GM12878 (cell line): ENCODE data around the gene DBN1. TPM values are rescaled to one million over a fixed set of nuclear protein-coding genes. Genes with fewer than 3 reads are reported as not detected.

Source experiments
- ATAC-seq: fragments of 200-7000 bp; cut with Tn5 transposase; 3 replicates; pipeline ENCODE4 v1.9.1; 2020; ENCODE audit warnings: mild to moderate bottlenecking, moderate library complexity
- BruUV-seq: library from RNA; stranded (reverse); fragments of 400-500 nt; replicated peaks from 2 replicates; lab custom pipeline; 2021; lab: Mats Ljungman, UMichigan
- CTCF ChIA-PET: fragments of 300-600 bp; sonication (Branson Sonifier 250); formaldehyde crosslinking; extraction: SDS; loops from one replicate; lab custom pipeline; 2021; ENCODE audit warnings: inconsistent platforms; lab: Yijun Ruan, JAX
- POLR2A ChIA-PET: fragments of 350-600 bp; formaldehyde crosslinking; extraction: SDS; loops from one replicate; lab custom pipeline; 2021; ENCODE audit warnings: inconsistent platforms; lab: Charles Lee
- RAD21 ChIA-PET: fragments of 300-600 bp; sonication (Branson Sonifier 250); formaldehyde crosslinking; loops from one replicate; lab custom pipeline; 2023; ENCODE audit warnings: antibody characterized with exemption; ENCODE audit not compliant: unreplicated experiment; lab: Charles Lee
- SMC1A ChIA-PET: fragments of 300-600 bp; sonication (Branson Sonifier 250); formaldehyde crosslinking; loops from one replicate; lab custom pipeline; 2023; ENCODE audit not compliant: unreplicated experiment, uncharacterized antibody; lab: Charles Lee
- DNase-seq: peaks from one replicate; pipeline ENCODE4 v3.0.0-alpha.2; 2011; ENCODE audit warnings: low read depth, low spot score
- FAIRE-seq: peaks from 3 replicates; lab custom pipeline; 2011; peaks lifted over from hg19 to GRCh38; lab: Jason Lieb, UNC
- H2AFZ ChIP-seq: 2 replicates; pipeline ENCODE4 v1.6.0; 2011; ENCODE audit warnings: low read depth, low read length, control low read depth; ENCODE audit not compliant: control insufficient read depth
- H3K27ac ChIP-seq: 2 replicates; pipeline ENCODE4 v1.5.1; 2011; ENCODE audit warnings: control low read depth; ENCODE audit not compliant: control insufficient read depth, insufficient read depth
- H3K27me3 ChIP-seq, 2 experiments: replicated peaks in 1 of 2; 2 replicates each; pipeline versions ENCODE4 v1.6.0 to v1.6.1; 2011; ENCODE audit warnings: low read length in 1 of 2; ENCODE audit not compliant: control insufficient read depth in 2 of 2, insufficient read depth in 2 of 2
- H3K36me3 ChIP-seq, 2 experiments: 2 replicates each; pipeline ENCODE4 v1.5.1; 2011; ENCODE audit warnings: low read length in 1 of 2; ENCODE audit not compliant: control insufficient read depth in 2 of 2, insufficient read depth in 2 of 2
- H3K4me1 ChIP-seq: 2 replicates; pipeline ENCODE4 v1.6.1; 2011; ENCODE audit warnings: mild to moderate bottlenecking, low read length, moderate library complexity, mixed read lengths; ENCODE audit not compliant: control insufficient read depth, insufficient read depth
- H3K4me2 ChIP-seq: 2 replicates; pipeline ENCODE4 v1.6.0; 2011; ENCODE audit warnings: control low read depth; ENCODE audit not compliant: control insufficient read depth, insufficient read depth
- H3K4me3 ChIP-seq: fragments of 200-600 bp; sonication (generic); 2 replicates; pipeline ENCODE4 v1.5.1; 2016
- H3K79me2 ChIP-seq: 2 replicates; pipeline ENCODE4 v1.6.0; 2011; ENCODE audit warnings: low read length; ENCODE audit not compliant: control insufficient read depth, insufficient read depth
- H3K9ac ChIP-seq: 2 replicates; pipeline ENCODE4 v1.8.0; 2011; ENCODE audit warnings: low read length, control low read depth, mixed read lengths; ENCODE audit not compliant: control insufficient read depth, insufficient read depth
- H3K9me3 ChIP-seq: replicated peaks from 3 replicates; pipeline ENCODE4 v1.5.1; 2011; ENCODE audit warnings: mild to moderate bottlenecking, low read length; ENCODE audit not compliant: control insufficient read depth, insufficient read depth
- H4K20me1 ChIP-seq: 2 replicates; pipeline ENCODE4 v1.6.0; 2011; ENCODE audit not compliant: control insufficient read depth, insufficient read depth
- JUNB ChIP-seq: IDR thresholded peaks from 2 replicates; pipeline ENCODE4 v1.6.1; 2016; ENCODE audit warnings: antibody characterized with exemption, mild to moderate bottlenecking
- MEF2B ChIP-seq: fragments of 450-650 bp; IDR thresholded peaks from 2 replicates; pipeline ENCODE4 v1.6.1; 2018; ENCODE audit warnings: mild to moderate bottlenecking, moderate library complexity; ENCODE audit not compliant: partially characterized antibody, poor library complexity, severe bottlenecking
- MTA2 ChIP-seq: fragments of 450-650 bp; IDR thresholded peaks from 2 replicates; pipeline ENCODE4 v1.6.1; 2016; ENCODE audit warnings: low read depth, mild to moderate bottlenecking, moderate library complexity
- MXI1 ChIP-seq: fragments of 150-350 bp; IDR thresholded peaks from 2 replicates; pipeline ENCODE4 v1.6.1; 2011; ENCODE audit warnings: low read depth, mild to moderate bottlenecking, inconsistent platforms, low read length, improper control_type of control experiment
- SPI1 ChIP-seq: IDR thresholded peaks from 2 replicates; pipeline ENCODE4 v1.6.1; 2011; ENCODE audit warnings: low read depth, mild to moderate bottlenecking, low read length, moderate library complexity, borderline replicate concordance; ENCODE audit not compliant: insufficient read depth
- TAF1 ChIP-seq: IDR thresholded peaks from 2 replicates; pipeline ENCODE4 v1.6.1; 2011; ENCODE audit warnings: mild to moderate bottlenecking, low read depth, low read length, borderline replicate concordance
- ZBTB40 ChIP-seq: fragments of 450-650 bp; IDR thresholded peaks from 2 replicates; pipeline ENCODE4 v1.6.1; 2016; ENCODE audit warnings: mild to moderate bottlenecking, moderate library complexity, borderline replicate concordance
- WGBS: methylation state at CpG from one replicate; pipeline ENCODE4 v1.1.6; 2016; ENCODE audit warnings: low lambda C conversion rate; ENCODE audit not compliant: insufficient replicate concordance, insufficient coverage; ENCODE audit errors: missing lambda C conversion rate; 5-methylcytosine and 5-hydroxymethylcytosine counted together
- in situ Hi-C: fragments of 300-500 bp; cut with MboI; formaldehyde crosslinking; loops from 9 replicates; pipeline ENCODE4 v1.14.3; 2018; ENCODE audit warnings: mixed read lengths
- intact Hi-C: fragments of 100-400 bp; cut with micrococcal nuclease; formaldehyde crosslinking; loops from one replicate; pipeline ENCODE4 v1.14.2; 2022; ENCODE audit not compliant: unreplicated experiment
- polyA plus RNA-seq, 11 experiments: library from polyadenylated mRNA; depleted of rRNA in 4 of 11; unstranded in 6 of 11; stranded (reverse) in 5 of 11; fragments of >200 nt; fragmentation: Nextera tagmentation in 4 of 11; fragmentation: Illumina TruSeq in 1 of 11; extraction: Ambion mirVana in 4 of 11; extraction: Trizol in 1 of 11; gene quantifications; 1 replicate in 1 of 11; 2 replicates in 10 of 11; pipeline versions ENCODE4 v1.2.1 to v1.2.3, GENCODE V29; 2011 to 2016; ENCODE audit warnings: inconsistent platforms in 2 of 11, missing spikeins in 2 of 11, low read depth in 1 of 11
- total RNA-seq, 4 experiments: library from RNA; depleted of rRNA in 3 of 4; stranded (reverse); fragments of >200 nt in 3 of 4; fragmentation: Illumina TruSeq in 1 of 4; extraction: Trizol in 1 of 4; gene quantifications; 2 replicates each; pipeline versions ENCODE4 v1.2.1 to v1.2.3, GENCODE V29; 2013 to 2021

The DBN1 gene
- total and polyA plus RNA-seq, 10 of the 15 experiments (the other 5 are each of a cell fraction or from before 2014, with no cell fraction given): 0.18 to 81.0 (median 27.9) TPM

DNA sequence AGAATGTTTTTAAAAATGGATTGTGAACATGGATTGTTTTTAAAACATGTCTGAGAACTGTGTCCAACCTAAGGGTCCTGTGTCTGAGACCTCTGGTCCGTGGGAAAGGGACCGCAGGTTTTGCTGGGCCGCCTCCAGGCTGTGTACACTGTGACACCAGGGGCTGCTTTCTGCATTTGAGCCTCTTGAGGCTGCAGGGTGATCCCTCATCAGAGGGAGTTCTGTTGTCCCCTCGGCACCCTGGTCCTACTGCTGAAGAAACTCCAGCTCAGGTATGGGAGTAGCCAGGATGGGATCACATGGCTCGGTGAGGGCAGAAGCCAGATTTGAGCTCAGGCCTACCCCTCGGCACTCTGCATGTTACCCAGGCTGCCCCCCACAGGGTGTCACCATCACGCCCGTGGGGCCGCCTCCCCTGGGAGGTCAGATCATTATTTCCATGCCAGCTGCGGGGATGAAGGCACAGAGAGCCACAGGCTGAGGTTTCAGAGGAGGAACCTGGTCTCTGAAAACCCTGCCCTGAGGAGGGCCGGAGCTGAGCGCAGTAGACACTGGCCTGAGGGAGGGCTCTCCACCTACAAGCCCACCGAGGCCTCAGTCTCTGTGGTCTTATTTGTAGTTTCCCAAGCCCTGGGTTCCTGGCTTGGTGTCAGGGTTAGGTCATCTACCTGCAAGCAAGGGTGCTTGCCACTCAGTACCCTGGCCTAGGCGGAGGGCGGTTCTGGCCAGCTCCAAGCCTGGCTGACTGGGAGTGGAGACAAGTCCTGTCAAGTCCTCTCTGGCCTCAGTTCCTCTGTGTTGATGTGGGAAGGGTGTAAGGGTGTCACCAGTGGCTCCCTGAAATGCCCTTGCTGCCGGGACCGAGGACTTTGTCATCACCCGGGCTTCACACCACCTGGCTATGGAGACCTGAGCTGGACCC lies 24.0 kb downstream of the DBN1 start (continued):
- TF ChIP-seq ZBTB40 (no peak), JUNB (no peak)

DNA sequence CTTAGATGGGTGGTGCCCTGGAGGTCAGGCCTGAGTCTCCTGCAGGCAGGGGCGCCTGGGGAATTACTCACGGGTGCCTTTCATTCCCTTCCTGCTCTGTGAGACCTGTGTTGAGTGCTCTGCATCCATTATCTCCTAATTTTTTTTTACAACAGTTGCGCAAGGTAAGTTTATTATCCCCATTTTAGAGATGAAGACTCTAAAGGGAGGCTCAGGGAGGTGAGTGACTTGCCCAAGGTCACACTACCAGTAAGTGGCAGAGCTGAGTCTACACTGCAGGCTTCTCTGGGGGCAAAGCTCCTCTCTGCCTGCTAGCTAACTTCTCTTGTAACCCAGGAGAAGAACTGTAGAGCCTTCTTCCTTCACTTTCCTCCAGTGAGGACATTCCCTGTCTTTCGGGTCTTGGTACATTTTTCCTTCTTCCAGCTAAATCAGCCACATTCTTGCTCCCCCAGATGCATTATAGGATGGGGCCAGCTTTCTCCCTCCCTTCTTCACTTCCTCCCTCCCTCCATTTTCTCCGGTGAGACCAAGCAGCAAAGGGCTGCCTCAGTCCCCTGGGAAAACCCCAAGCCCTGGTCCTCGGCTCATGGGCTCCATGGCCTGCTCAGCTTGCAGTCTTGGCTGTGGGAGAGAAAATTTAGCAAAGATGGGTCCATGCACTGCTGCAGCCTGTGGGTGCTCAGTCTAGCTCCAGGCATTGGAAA lies 25.0 kb downstream of the DBN1 start:
- no peak for FAIRE-seq
- no peaks in the 10 kb centered on the region for H3K27me3 ChIP-seq
- H3K4me3 ChIP-seq: peak overlapping the region; percentile 67; the same call in 1 of the 2 replicates
- ATAC-seq: peak; percentile 19
- ChIA-PET SMC1A (interaction anchor here (0.7 to 7.2 kb wide), 19 partner anchors 10 to 195 kb away, joined by 3 to 105 read pairs (median 4); partner anchors contain the start of genes F12, PDLIM7 and PFN3), POLR2A (interaction anchor here (0.8 to 13.6 kb wide), 10 partner anchors 11 to 86 kb away, joined by 3 to 358 read pairs (median 8); partner anchors contain the start of genes F12 and GRK6), CTCF (interaction anchor here (0.9 to 16.4 kb wide), 12 partner anchors 9 to 130 kb away, joined by 3 to 391 read pairs (median 7); partner anchors contain the start of genes GRK6 and PFN3), RAD21 (interaction anchor here (1.1 to 13.5 kb wide), 12 partner anchors 19 to 147 kb away, joined by 3 to 291 read pairs (median 6); partner anchors contain the start of genes GRK6 and PDLIM7)
- no TSS peak for BruUV-seq
- intact Hi-C loops (loop anchor here (2.0 kb wide), 1 partner anchor 18 kb away; no protein-coding TSS in a partner anchor), in situ Hi-C loops (loop anchor here (5.0 kb wide), 1 partner anchor 131 kb away; no protein-coding TSS in a partner anchor)
- no peaks in the 10 kb centered on the region for H4K20me1 ChIP-seq
- H3K4me1 ChIP-seq: peaks cover 37% of the 10 kb centered on the region
- TF ChIP-seq MTA2 (0 out of 2 replicates have a peak, but pooled peaks have one; percentile 5), TAF1 (no peak), MEF2B (peak; percentile 90), SPI1 (peak; percentile 69; the same call in 1 of the 2 replicates), MXI1 (no peak)
- WGBS: 47% methylated on average over 6 of the region's 6 CpGs
- DNase-seq: no peak
- peak overlapping the region; percentile 51 for H3K9ac ChIP-seq
- H3K27ac ChIP-seq: peak overlapping the region; percentile 58
- H3K79me2 ChIP-seq: peaks cover 14% of the 10 kb centered on the region
- H2AFZ ChIP-seq: no peak overlapping the region
- peak overlapping the region; percentile 94 for H3K4me2 ChIP-seq
- H3K9me3 ChIP-seq: no peaks in the 10 kb centered on the region
- no peaks in the 10 kb centered on the region; a peak in 2 of 4 replicates for H3K36me3 ChIP-seq
